GM21390 (cell line): ENCODE results near the gene STK24.
"Not testable (repeated sequence)": the region's sequence is repeated elsewhere in the genome, so short reads cannot be mapped to it uniquely, and the experiment has no call there.

Source experiments
- ATAC-seq: cut with Tn5 transposase; IDR thresholded peaks from one replicate; pipeline ENCODE4 v1.9.1; 2021; ENCODE audit not compliant: unreplicated experiment

The STK24 gene

GRCh38 chr13:98415326-98416070 is 161.4 kb downstream of the STK24 start:
- no peak for ATAC-seq

DNA sequence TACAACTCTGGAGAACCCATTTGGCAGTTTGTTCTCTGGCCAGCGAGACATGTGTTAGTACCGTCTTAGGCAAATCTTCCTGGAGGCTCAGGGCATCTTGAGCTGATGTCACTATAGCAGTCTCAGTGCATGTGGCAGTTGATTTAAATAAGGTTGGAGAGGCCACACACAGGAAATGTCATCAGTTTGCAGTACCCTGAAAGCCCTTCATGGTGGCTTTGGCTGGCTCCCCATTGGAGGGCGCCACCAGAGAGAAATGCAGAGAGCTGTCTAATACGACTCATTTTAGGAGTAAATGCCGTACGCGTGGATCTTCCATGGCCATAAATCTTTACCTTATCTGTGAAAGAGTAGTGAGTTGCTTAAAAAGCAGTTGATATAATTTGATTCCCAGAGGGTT is 163.1 kb downstream of the STK24 start:
- no peak for ATAC-seq

- ATAC-seq: not testable (repeated sequence)
These were observed 163.6 kb downstream of the STK24 start for GRCh38 chr13:98413278-98413677.

DNA sequence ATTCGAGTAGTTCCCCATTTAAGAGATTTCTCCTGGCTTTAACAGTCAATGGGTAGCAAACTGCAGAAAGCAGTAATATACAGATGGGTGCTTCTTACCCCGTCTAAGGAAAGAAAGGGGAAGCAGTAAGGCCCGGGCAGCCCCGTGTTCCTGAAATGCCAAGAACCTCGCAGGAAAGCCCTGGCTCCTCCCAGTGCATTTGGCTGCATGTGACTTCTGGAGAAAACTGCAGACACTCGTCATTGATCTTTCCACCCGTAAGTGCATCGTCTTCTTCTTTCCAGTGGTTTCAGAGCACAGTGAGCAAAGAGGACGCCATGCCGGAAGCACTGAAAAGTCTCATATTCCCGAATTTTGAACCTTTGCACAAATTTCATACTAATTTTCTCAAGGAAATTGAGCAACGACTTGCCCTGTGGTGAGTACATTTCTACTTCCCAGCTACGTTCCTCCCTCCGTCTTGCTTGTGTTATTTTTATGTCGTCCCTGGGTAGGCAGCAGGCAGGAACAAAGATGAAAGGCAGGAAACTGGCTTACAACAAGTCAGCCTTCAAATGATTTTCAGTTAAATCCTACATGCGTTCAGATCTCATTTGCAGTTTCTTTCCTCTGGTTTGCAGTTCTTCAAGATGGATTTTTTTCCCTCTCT is 165.2 kb downstream of the STK24 start:
- no peak for ATAC-seq

DNA sequence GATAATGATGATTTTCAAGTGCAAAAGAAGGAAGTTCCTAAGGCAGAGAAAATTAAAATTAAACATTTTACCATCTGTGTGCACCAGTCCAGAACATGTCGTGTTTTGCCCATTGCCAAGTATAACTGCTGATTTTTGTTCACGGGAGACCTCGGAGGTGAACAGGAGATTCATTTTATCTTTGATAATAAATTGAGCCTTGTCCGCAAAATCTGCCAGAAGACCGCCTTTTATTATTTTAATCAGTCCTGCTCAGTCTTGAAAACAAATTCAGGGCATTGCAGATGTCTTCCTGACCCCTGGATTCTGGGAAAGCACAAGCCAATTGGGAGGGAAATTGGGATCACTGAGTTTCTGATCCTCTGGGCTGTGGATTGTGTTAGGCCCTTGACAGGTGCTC is 165.9 kb downstream of the STK24 start:
- no peak for ATAC-seq

GRCh38 chr13:98410612-98411011 is 166.3 kb downstream of the STK24 start:
- ATAC-seq: no peak

- no peak for ATAC-seq
These were observed 167.6 kb downstream of the STK24 start for GRCh38 chr13:98409281-98409680.

GRCh38 chr13:98407575-98407974 is 169.3 kb downstream of the STK24 start:
- ATAC-seq: no peak

DNA sequence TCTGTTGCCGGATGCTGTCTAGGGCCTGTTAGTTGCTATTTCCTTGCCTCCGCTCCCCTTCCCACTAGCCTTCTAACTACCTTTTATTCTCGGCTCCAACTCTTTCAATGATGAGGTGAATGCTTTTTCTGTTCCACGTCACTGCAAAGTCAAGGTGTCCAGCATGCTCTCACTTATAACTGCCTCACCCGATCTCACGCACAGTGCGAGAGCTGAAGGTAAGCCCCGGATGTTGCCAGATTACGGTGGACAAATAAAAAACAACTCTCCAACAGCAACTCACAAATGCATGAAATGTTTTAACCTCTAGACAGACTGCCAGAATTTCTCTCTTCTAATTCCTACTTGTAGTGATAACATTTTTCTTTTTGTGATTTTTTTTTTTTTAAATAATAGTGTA is 169.9 kb downstream of the STK24 start:
- no peak for ATAC-seq

- ATAC-seq: no peak
These were observed 170.5 kb downstream of the STK24 start for GRCh38 chr13:98406427-98406826.

- no peak for ATAC-seq
These were observed 171.1 kb downstream of the STK24 start for GRCh38 chr13:98405690-98406344.

DNA sequence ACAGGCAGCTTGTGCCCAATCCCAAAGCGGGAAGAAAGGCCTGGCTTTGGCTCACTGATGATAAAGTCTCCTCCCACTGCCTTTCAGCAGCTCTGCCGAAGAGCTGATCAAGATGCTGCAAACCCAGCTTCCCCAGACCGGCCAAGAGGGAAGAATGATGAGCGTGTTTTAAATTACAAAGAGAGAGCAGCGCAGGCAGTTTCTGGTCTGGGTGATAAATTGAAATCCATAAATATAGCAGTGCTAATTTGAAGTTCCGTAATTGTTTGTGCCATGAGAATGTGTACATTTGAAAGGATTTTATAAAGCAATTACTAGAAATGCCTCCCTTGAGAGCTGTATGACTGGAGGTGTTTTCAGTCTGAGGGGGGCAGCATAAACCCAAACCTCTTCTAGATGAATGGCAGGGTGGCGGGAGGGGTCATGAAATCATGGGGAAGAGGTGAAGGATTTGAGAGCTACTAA is 171.8 kb downstream of the STK24 start:
- ATAC-seq: no peak

DNA sequence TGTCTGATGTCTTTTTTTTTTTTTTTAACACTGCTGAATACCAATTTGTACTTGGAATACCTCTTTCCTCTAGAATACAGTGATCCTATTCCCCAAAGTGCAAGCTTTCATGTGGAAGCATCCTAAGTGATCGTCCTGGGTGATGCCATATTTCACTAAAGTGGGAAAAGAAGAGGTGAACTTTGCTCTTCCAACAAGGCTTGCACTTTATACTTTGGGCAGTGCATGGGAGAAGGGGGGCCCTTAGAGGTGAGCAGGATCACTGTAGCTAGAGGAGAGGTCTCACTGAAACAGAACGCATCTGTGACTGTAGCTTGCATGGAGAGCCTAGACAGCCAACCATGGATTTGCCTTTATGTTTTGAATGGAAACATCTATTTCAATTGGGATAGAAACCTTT is 173.8 kb downstream of the STK24 start:
- ATAC-seq: no peak

DNA sequence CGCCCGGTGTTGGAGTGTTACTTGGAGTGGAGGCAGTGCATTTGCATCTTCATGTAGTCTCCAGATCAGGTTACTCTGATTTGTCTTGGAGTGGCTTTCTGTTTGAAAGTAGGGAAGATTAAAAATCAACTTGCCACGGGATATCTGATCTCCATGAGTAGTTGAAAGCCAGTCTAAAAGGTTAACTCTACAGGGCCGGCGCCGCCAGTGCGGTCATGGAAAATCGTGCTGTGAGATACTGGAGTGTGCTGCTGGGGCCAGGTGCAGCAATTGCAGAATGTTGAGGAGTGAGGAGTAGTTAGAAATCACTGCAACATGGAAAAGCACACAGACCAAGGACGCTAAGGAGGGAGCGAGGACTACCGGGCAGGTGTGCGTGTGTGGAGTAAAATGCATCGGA is 175.0 kb downstream of the STK24 start:
- ATAC-seq: no peak

- no peak for ATAC-seq
These were observed 177.2 kb downstream of the STK24 start for GRCh38 chr13:98399756-98400155.

- ATAC-seq: no peak
These were observed 178.3 kb downstream of the STK24 start for GRCh38 chr13:98398581-98398980.

DNA sequence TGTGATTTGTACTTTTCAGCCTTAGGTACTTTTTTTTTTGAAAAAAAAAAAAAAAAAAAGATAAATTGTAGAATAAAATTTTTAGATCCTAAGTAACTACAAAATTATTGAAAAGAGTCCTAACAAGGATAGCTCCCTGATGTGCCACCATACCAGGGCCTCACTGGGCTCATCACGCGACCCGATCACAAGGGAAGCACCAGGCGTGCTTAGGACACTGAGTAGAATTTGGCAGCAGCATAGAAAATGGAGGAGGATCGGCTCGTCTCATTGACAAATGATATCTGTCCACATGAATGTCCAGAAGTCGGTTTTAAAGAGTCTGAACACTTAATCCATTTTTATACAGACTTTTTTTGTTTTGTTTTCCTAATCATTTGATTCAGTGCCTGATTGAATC is 179.0 kb downstream of the STK24 start:
- no peak for ATAC-seq

DNA sequence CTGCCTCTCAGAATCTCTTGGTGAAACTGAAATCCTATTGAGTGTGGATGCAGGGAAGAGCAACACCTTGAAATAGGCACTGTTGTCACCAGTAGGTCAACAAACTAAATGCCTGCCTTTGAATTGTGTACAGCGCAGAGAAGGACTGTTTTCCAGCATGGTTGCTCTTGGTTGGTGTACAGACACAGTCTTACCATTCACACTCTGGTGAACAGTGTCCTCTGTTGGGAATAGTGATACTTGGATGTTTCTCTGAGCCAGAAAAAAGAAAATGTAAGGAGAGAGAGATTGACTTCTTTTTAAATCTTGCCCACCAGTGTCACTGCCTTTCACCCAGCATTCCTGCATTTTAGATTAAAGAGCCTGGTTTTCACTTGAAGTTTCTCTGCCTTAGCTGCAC is 179.7 kb downstream of the STK24 start:
- ATAC-seq: no peak

DNA sequence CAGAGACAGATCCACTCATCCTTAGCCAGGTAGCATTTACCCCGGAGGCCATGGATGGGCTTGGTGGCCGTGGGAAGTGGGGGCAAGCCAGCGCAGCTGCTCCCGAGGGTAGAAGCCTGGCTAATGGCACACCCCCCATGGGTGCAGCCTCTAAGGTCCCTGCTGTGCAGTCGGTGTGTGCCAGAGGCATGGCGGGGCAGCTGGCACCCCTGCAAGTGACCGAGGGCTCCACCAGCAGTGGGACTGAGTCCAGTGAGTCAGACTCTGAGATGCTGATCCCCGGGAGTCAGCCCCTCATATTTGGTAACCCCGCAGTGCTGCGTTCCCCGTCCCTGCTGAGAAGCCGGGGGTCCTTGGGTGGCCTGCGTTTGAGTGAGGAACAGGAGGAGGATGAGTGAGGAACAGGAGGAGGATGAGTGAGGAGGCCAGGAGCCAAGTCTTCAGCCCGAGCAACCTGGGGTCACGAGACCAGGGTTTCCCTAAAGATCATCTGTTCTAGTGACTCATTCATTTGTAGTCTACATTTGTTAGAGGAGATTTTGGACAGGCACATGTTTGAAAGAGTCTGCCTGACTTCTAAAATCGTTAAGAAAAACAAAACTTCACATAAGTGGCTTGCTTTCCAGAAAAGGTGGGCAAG is 180.7 kb downstream of the STK24 start:
- ATAC-seq: no peak
